ENCODE measurements around the gene OR51A7.

Gene OR51A7

GRCh38 chr11:4957396-4957795, 53.8 kb downstream of the OR51A7 start:
- no peak for FAIRE-seq
